NK-92 (cell line): ENCODE results near the gene ECE1.

Experiments used
- DNase-seq: peaks from one replicate; lab custom pipeline; 2025; ENCODE audit not compliant: unreplicated experiment; lab: John Stamatoyannopoulos, UW

Gene ECE1

GRCh38 chr1:21289700-21290545 is at the start of gene ECE1:
Gene ECE1, minus strand, starts transcription at chr1:21290463. Its CDS starts 49 bp downstream, at chr1:21290414.
- no peak for DNase-seq

GRCh38 chr1:21339356-21340229 is 49.3 kb upstream of the ECE1 start:
- no peak for DNase-seq

DNA sequence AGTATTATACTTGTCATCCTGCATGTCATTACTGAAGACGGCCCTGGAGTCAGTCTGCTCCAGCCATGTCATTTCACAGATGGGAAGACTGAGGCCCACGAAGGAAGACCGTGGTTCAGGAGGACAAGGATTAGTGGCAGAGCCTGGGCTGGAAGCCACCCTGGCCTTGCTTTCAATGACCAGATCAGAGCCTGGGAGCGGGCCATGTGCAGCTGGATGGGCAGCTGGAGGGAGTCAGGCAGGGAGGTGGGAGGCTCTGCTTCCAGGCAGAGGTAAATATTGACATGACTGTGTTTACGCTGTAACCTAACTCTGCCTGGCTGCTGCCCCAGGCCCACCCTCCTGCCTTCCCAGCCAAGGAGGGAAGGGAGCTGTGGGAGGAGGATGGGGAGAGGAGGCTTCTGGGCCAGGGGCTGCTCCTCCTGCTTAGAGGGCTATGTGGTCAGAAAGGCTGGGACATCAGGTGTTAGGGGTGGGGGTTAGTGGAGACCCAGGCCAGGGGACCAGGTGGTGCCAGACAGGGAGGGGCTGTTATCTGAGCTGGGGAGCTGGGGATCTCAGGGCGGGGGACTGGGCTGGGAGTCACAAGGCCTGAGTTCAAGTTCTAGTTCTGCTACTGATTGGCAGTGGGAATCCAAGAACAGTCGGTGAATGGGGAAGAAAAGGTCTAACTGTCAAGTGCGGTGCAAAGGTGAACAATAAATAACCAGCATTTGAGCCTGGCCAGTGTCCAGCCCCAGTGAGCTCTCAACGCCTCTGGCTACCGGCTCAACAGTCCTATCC is 48.5 kb upstream of the ECE1 start:
- no peak for DNase-seq

DNA sequence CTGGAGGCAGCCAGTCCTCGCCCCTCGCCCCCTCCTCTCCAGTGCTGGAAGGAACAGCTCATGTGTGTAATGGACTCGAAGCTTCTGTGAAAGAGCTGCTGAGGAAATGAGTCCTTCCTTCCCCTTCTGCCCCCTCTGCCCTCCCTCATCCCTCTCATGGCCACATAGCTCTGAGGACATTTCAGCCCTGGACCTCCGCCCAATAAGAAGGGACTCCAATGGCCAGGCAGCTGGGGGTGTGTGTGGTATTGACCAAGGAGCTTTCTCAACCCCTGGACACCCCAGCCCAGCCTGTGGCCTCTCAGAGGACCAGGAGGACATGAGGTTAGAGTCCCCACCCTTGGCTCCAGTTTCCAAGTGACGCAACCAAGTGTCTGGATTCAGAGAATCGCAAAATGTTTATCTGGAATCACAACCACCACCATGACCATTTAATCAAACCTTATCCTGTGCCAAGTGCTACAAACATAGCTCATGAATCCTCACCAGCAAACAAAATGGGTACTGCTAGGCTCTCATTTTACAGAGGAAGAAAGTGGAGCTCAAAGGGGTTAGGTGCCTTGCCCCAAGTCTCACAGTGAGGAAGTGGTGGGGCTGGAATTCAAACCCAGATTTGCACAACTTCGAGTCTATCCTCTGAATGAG is 47.8 kb upstream of the ECE1 start:
- no peak for DNase-seq

- no peak for DNase-seq
Observed at GRCh38 chr1:21337454-21337927, 47.2 kb upstream of the ECE1 start.

GRCh38 chr1:21337010-21337437 is 46.8 kb upstream of the ECE1 start:
- no peak for DNase-seq

GRCh38 chr1:21335750-21336224 is 45.5 kb upstream of the ECE1 start:
- DNase-seq = no peak

DNA sequence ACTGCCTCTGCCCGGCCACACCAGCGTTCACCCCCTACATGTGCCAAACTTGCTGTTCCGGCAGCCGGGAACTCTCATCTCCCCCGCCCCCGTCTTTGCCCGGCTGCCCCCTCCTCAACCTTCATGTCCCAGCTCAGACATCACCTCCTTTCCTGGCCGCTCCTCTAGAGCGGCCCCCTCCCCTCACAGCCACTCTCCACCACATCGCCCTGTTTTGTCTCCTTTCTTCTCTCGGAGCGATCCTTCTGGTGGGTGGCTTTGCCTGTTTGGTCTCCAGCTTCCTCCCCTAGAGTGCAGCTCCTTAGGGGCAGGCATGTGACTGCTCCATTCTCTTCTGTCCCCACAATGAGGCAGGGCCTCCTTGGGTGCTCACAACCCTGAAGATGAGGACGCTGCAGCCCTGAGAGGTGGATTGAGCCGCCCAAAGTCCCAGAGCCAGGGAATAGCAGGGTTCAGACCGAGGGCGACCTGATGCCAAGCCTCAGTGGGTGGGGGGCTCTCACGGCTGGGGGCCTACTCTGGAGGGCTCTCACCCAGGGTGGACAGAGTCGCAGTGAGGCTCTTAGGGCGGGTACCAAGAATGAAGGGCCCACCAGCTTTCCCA is 44.9 kb upstream of the ECE1 start:
- DNase-seq = no peak

GRCh38 chr1:21334214-21335087 is 44.2 kb upstream of the ECE1 start:
- DNase-seq = peak; percentile 22

- DNase-seq = no peak
Observed at GRCh38 chr1:21333824-21334213, 43.6 kb upstream of the ECE1 start.

- DNase-seq = no peak
Observed at GRCh38 chr1:21332554-21333311, 42.5 kb upstream of the ECE1 start.

DNA sequence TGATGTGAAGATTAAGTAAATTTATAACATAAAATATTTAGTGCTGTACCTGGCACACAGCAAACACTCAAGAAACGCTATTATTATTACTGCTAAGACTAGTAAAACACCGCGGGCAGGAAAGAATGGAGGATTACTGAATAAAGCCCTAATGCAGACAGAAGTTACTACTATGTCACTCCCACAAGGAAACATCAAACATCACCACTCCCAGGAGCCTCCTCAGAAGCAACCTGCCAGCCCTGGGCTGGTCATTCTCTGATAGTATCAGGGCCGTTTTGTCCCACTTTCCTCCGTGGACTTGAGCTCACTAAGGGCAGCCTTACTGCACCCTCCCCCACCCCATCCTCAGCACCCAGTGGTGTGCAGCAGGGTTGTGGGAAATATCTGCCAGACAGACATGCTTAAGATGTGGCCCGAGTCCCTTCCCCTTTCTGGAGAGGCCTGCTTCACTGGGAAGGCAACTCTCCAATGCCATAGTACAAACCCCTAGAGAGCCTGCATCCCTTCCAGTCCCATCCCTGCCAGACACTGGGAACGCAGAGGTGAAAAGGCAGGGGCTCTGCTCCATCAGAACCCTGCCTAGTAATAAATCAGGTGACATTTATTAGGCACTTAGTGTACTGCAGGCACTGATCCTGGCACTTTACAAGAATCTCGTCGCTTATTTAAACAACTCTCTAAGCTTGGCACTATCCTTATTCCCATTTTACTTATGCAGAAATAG is 41.7 kb upstream of the ECE1 start:
- DNase-seq = no peak

- DNase-seq = no peak
Observed at GRCh38 chr1:21330544-21330943, 40.3 kb upstream of the ECE1 start.

- no peak for DNase-seq
Observed at GRCh38 chr1:21329209-21329844, 39.1 kb upstream of the ECE1 start.

- DNase-seq = no peak
Observed at GRCh38 chr1:21327566-21328323, 37.5 kb upstream of the ECE1 start.

DNA sequence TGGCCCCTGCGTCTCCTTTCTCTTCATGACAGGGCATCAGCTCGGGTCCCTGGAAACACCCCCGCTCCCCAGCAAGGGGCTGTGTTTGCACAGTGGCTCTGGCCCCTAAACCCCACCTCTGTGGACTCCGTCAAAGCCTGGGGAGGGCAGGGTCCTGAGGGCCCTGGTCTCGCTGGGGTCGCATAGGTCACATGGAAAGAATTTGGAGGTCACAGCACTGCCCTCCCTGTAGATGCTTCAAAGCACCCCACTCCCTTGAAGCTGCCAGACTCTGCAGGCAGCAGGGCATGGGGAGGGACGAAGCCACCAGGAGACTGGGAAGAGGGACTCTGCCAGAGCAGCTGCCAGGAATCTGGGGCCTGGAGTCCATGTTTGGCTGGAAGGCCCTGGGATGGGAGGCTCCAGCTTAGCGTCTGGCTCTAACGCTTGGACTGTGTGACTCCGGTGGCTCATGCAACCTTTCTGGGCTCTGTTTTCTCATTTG is 36.6 kb upstream of the ECE1 start:
- no peak for DNase-seq
